Kidney (tissue), 14 donors: ENCODE measurements around the gene SLAIN2. TPM values are rescaled to one million over a fixed set of nuclear protein-coding genes. Genes with fewer than 3 reads are reported as not detected.

Experiments
- DNase-seq, 5 donors: peaks; one replicate each; pipeline ENCODE4 v3.0.0-alpha.2; 2013 to 2020
- FAIRE-seq: peaks from 2 replicates; lab custom pipeline; 2012; peaks lifted over from hg19 to GRCh38; lab: Jason Lieb, UNC
- H3K27ac ChIP-seq, 2 donors: one replicate each; pipeline ENCODE4 v1.7.0; 2013; ENCODE audit warnings: low read depth in 2 of 2, low read length in 2 of 2, inconsistent platforms in 1 of 2
- H3K27me3 ChIP-seq: one replicate; pipeline ENCODE4 v1.7.1; 2013; ENCODE audit warnings: low read length, inconsistent platforms; ENCODE audit not compliant: control insufficient read depth, insufficient read depth
- H3K36me3 ChIP-seq, 3 donors: one replicate each; pipeline versions ENCODE4 v1.7.0 to v1.7.1; 2013; ENCODE audit warnings: low read length in 3 of 3, control low read depth in 1 of 3, inconsistent platforms in 1 of 3; ENCODE audit not compliant: insufficient read depth in 3 of 3, control insufficient read depth in 2 of 3
- H3K4me1 ChIP-seq, 3 donors: one replicate each; pipeline versions ENCODE4 v1.7.0 to v1.7.1; 2013; ENCODE audit warnings: low read length in 3 of 3, inconsistent platforms in 1 of 3, low read depth in 1 of 3; ENCODE audit not compliant: control insufficient read depth in 2 of 3, insufficient read depth in 2 of 3
- H3K4me3 ChIP-seq, 3 donors: one replicate each; pipeline versions ENCODE4 v1.7.0 to v1.8.1; 2013; ENCODE audit warnings: low read length in 3 of 3, control low read depth in 1 of 3, inconsistent platforms in 1 of 3
- H3K9ac ChIP-seq, 3 donors: one replicate each; pipeline versions ENCODE4 v1.7.0 to v1.7.1; 2013; ENCODE audit warnings: low read length in 3 of 3, control low read depth in 1 of 3, inconsistent platforms in 1 of 3
- H3K9me3 ChIP-seq, 3 donors: one replicate each; pipeline versions ENCODE4 v1.7.0 to v1.7.1; 2013; ENCODE audit warnings: low read length in 3 of 3, control low read depth in 1 of 3, inconsistent platforms in 1 of 3; ENCODE audit not compliant: control insufficient read depth in 2 of 3, insufficient read depth in 1 of 3
- CTCF ChIP-seq: IDR thresholded peaks from 3 replicates; pipeline ENCODE4 v1.5.1; 2012; ENCODE audit warnings: mild to moderate bottlenecking, moderate library complexity, borderline replicate concordance; ENCODE audit not compliant: insufficient read depth; ENCODE audit errors: extremely low read depth
- intact Hi-C: fragments of 100-400 bp; cut with DNase I; formaldehyde crosslinking; loops from one replicate; pipeline ENCODE4 v1.11.1; 2022
- polyA plus RNA-seq: library from polyadenylated mRNA; stranded (reverse); fragments of 350-450 nt; fragmentation: Illumina TruSeq; extraction: RNeasy Lipid Tissue Mini Kit (QIAGEN cat#74804); gene quantifications from one replicate; pipeline ENCODE4 v1.2.3, GENCODE V29; 2014; ENCODE audit warnings: low read depth, low replicate concordance; ENCODE audit not compliant: insufficient read depth
- total RNA-seq: library from RNA; stranded (reverse); fragmentation: NEBNext Ultra II Directional; extraction: Animal tissue kit (Norgen Biotek cat#: 25700); gene quantifications from one replicate; pipeline ENCODE4 v1.2.1, GENCODE V29; 2021
- donor health status: control.
- donor health status: control.
- donor health status: control.
- donor health status: control.
- donor health status: control.
- donor health status: DM: yes; HTN: yes; CAD: no.
- donor health status: Normal renal cell carcinoma (clear cell type).

The SLAIN2 gene
- total and polyA plus RNA-seq, 2 donors from 2014 or later, result 23.6 to 69.1 TPM

- no peak for TF ChIP-seq CTCF
- DNase-seq, result no peak
- FAIRE-seq, result no peak
- Histone ChIP-seq H3K9me3 (no peaks in the 10 kb centered on the region), H3K4me3 (no peak overlapping the region), H3K4me1 (no peaks in the 10 kb centered on the region), H3K27ac (no peak overlapping the region), H3K27me3 (no peaks in the 10 kb centered on the region), H3K9ac (no peak overlapping the region), H3K36me3 (no peaks in the 10 kb centered on the region)
- intact Hi-C loops, result no loop called here
These were observed 113.3 kb downstream of the SLAIN2 start for GRCh38 chr4:48454591-48454990.

GRCh38 chr4:48461000-48461399 is 119.7 kb downstream of the SLAIN2 start:
- Histone ChIP-seq H3K27ac (no peak overlapping the region), H3K9me3 (no peaks in the 10 kb centered on the region), H3K9ac (no peak overlapping the region), H3K27me3 (no peaks in the 10 kb centered on the region), H3K4me3 (no peak overlapping the region), H3K36me3 (no peaks in the 10 kb centered on the region), H3K4me1 (no peaks in the 10 kb centered on the region)
- FAIRE-seq, result no peak
- no peak for DNase-seq
- no peak for TF ChIP-seq CTCF
- intact Hi-C loops, result no loop called here

DNA sequence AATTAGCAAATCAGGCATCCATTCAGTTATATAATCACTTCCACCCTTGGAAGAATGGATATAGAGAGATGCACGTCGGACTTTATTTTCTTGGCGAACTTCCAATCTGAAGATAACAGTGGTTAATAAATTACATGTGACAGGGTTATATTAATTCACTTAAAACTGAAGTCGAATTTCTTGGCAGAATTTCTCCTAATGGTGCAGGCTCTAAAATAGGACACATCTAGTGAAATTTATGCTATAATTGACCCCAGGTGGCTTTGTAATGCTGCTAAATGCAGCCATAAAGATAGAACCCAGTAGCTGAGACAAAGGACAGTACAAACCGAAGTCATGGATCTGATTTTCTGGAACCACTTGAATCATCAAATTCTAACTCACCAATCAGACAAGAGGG is 121.0 kb downstream of the SLAIN2 start:
- no peak overlapping the region for H3K9ac ChIP-seq
- DNase-seq (peak in 1 of 5 donors; percentile 58), FAIRE-seq (no peak)
- no peak overlapping the region for H3K27ac ChIP-seq
- no peaks in the 10 kb centered on the region for H3K4me1 ChIP-seq
- no peak overlapping the region for H3K4me3 ChIP-seq
- no peaks in the 10 kb centered on the region for H3K9me3 ChIP-seq
- no peaks in the 10 kb centered on the region for H3K36me3 ChIP-seq
- no peak for TF ChIP-seq CTCF
- intact Hi-C loops, result no loop called here
- H3K27me3 ChIP-seq, result no peaks in the 10 kb centered on the region

- no peaks in the 10 kb centered on the region for H3K36me3 ChIP-seq
- H3K9ac ChIP-seq, result no peak overlapping the region
- H3K4me1 ChIP-seq, result no peaks in the 10 kb centered on the region
- FAIRE-seq, result no peak
- H3K9me3 ChIP-seq, result no peaks in the 10 kb centered on the region
- no peaks in the 10 kb centered on the region for H3K27me3 ChIP-seq
- TF ChIP-seq CTCF, result no peak
- intact Hi-C loops, result no loop called here
- H3K27ac ChIP-seq, result no peak overlapping the region
- no peak for DNase-seq
- no peak overlapping the region for H3K4me3 ChIP-seq
These were observed 126.1 kb downstream of the SLAIN2 start for GRCh38 chr4:48467442-48467841.
